Epithelial cell of prostate (primary cell): ENCODE results near the gene OSBPL5.

Experiments
- DNase-seq: peaks from one replicate; pipeline ENCODE4 v3.0.0-alpha.2; 2011; ENCODE audit warnings: low read depth, low spot score
- H3K27ac ChIP-seq: fragments of 450-650 bp; 2 replicates; pipeline ENCODE4 v1.5.1; 2017; ENCODE audit warnings: mild to moderate bottlenecking

OSBPL5 gene

GRCh38 chr11:3197878-3198528 is 32.9 kb upstream of the OSBPL5 start:
- DNase-seq, result no peak
- H3K27ac ChIP-seq, result no peak overlapping the region

DNA sequence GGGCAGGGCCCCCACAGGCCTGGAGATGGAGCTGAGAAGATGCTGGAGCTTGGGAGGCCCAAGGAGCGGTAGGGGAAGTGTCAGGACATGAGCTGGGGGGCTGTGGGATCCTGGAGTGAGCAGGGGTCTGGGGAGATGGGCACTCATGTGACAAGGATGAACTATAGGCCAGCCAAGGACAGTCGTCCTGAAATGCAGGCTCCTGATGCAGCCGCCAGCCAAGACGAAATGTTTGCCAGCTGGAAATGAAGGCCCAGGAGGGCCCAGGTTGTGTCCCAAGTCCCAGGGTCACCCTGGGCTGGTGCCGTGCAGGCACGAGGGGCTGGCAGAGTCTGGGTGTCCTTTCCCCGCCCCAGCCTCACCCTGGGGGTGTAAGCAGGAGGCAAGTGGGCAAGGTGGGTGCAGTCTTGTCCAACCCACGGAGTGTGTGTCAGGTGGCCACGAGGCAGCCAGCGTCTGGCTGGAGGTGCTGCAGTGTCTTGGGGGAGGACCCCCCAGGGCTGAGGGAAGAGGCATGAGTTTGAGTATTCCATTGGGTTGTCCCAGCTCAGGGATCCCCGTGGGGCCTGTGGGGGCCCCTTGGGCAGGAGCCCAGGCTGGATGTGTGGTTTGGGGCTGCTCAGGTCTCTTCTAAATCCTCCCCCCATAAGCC is 32.1 kb upstream of the OSBPL5 start:
- DNase-seq, result no peak
- H3K27ac ChIP-seq, result no peak overlapping the region

GRCh38 chr11:3196161-3197043 is 31.3 kb upstream of the OSBPL5 start:
- H3K27ac ChIP-seq, result no peak overlapping the region
- DNase-seq, result no peak

GRCh38 chr11:3195251-3196160 is 30.4 kb upstream of the OSBPL5 start:
- no peak overlapping the region for H3K27ac ChIP-seq
- DNase-seq, result no peak

DNA sequence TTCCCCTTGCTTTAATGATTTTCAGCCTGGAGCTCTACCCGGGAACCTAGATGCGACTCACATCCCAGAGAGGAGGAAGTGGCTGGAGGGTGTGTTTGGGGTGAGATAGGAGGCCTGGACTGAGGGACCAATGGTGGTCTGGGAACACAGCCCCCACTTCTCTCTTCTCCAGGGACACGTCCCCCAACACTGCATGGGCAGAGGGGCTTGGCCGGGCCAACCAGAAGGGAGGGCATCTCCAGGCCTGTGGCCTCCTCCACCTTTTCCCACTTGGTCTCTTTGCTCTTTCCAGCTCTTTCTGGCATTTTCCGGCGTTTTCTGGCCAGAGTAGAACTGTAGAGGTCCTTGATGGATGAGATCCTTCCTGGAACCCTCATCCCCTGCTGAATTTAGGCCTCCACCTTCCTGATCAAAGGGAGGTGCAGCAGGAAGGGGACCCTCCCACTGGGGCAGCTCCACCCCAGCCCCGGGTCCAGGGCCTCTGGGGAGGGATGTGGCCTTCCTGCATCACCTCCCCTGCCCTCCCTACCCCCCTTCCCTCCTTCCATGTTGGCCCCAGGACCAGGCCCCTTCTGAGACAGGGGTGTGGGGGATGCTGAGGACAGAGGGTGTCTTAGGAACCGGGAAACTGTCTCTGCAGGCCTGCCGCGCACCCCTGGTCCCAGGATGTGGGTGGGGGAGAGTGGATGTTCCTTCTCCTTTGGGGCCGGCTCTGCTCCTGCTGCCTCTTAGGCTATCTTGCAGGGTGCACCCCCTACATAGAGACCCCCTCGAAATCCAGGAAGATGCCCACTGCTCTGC is 29.1 kb upstream of the OSBPL5 start:
- no peak for DNase-seq
- H3K27ac ChIP-seq, result no peak overlapping the region

- no peak for DNase-seq
- no peak overlapping the region for H3K27ac ChIP-seq
These were observed 28.4 kb upstream of the OSBPL5 start for GRCh38 chr11:3193373-3194015.

DNA sequence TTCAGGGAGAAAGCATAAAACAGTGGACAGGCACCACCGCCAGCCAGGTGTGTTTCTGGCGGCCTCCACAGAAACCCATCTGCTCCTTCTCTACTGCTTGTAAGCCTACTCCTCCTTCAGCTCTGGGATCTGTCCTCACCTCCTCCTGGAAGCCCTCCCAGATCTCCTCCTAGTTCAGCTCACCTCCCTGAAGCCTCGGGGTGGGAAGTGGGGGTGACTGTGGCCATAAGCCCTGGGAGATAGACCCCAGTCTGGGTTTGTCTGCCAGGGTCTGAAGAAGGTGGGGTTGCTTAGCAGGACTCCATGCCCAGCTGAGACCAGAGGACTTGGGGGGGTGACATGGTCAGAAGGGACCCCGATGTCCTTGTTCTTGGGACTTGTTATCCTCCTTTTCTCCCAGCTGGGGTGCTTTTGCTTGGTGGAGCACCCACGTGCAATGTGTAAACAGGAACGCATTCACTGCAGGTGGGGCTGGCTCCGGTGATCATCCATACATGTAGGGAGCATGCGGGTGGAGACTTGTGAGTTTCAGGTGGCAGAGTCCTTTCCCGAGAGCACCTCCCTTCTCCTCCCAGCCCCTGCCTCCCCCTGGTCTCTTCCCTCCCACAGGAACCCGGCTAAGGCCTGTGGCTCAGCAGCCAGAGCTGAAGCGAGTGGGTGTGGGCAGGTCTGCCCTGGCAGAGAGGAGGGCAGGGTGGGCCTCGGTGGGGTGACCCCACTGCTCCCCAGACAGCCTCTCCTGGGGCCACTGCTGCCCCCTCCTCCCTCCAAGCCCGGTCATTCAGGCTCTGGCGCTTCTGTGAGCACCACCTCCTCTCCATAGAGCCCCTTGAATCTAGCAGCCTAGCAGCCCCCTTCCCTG is 27.6 kb upstream of the OSBPL5 start:
- no peak for DNase-seq
- H3K27ac ChIP-seq, result no peak overlapping the region

DNA sequence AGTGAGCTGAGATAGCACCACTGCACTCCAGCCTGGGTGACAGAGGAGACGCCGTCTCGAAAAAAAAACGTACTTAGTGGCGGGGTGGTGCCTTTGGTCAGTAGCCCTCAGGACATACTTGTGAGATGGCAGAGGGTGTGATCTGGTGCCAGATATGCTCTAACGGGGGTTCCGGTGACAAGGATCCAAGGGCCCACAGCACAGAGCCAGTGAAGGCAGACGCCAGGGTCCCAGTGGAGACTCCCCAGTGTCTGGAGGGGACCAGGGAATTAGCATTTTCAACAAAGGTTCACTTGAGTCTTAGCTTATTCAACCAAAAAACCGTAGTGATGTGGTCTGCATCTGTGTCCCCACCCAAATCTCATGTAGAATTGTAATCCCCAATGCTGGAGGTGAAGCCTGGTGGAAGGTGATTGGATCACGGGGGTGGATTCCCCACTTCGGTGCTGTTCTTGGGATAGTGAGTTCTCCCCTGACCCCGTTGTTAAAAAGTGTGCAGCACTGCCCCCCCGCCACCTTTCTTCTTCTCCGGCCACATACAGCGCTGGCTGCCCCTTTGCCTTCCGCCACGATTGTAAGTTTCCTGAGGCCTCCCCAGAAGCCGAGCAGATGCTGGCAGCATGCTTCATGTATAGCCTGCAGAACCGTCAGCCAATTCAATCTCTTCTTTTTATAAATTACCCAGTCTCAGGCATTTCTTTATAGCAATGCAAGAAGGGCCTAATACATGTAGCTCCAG is 26.6 kb upstream of the OSBPL5 start:
- no peak overlapping the region for H3K27ac ChIP-seq
- no peak for DNase-seq

- no peak overlapping the region for H3K27ac ChIP-seq
- DNase-seq, result no peak
These were observed 25.5 kb upstream of the OSBPL5 start for GRCh38 chr11:3190600-3190999.

DNA sequence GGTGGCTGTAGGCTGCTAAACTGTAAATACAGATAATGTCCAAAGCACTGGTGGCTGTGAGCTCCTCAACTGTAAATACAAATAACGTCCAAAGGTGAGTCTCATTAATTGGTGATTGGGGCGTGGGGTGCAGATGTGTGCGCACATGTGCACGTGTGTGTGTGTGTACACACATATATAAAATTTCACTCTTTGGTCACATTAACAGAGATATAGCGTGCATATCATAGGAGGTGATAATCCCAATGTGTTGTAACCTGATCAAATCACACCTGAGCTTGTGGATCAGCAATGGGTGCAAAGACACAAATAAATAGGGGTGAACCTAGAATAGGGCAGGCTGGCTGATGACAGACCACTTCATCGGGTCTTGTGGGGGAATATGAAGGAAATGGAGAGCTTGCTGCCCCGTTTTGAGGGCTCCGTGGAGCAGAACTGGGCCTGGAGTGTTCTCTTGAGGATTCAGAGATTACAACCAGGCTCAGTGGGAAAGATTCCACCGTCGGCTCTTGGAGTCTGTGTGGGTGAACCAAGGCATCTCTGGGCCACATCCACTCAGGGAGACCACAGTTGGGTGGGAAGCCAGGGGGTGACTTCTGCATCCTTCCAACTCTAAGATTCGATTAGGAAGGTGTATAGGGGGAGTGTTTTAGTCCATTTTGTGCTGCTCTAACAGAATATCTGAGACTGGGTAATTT is 24.9 kb upstream of the OSBPL5 start:
- DNase-seq, result no peak
- no peak overlapping the region for H3K27ac ChIP-seq

DNA sequence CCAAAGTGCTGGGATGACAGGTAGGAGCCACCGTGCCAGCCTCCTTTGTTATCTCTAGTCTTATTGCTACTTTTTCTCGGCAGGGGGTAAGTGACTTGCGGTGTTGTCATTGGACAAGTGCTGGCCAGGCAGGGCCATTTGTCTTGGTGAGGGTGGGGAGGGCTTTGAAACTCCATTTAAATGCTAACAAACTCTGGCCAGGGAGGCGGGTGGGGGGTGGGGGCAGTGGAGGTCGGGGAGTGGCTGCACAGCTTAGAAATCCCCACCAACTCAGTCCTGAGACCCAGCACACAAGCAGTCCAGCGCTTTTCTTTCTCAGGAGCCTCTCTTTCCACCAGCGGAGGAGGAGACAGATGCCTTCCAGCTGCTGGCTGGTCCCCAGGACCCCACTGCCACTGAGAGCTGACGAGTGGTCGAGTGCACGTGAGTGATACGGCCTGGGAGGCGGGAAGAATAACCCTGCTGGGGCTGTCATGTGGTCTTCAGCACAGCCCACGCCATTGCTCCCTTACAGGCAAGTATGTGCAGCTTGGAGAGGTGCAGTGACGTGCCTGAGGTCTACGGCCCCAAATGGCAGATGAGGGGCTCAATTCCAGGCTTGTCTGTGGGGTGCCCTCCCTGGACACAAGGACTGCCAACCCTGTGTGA is 24.2 kb upstream of the OSBPL5 start:
- no peak overlapping the region for H3K27ac ChIP-seq
- no peak for DNase-seq

GRCh38 chr11:3188496-3189195 is 23.5 kb upstream of the OSBPL5 start:
- DNase-seq, result no peak
- no peak overlapping the region for H3K27ac ChIP-seq

DNA sequence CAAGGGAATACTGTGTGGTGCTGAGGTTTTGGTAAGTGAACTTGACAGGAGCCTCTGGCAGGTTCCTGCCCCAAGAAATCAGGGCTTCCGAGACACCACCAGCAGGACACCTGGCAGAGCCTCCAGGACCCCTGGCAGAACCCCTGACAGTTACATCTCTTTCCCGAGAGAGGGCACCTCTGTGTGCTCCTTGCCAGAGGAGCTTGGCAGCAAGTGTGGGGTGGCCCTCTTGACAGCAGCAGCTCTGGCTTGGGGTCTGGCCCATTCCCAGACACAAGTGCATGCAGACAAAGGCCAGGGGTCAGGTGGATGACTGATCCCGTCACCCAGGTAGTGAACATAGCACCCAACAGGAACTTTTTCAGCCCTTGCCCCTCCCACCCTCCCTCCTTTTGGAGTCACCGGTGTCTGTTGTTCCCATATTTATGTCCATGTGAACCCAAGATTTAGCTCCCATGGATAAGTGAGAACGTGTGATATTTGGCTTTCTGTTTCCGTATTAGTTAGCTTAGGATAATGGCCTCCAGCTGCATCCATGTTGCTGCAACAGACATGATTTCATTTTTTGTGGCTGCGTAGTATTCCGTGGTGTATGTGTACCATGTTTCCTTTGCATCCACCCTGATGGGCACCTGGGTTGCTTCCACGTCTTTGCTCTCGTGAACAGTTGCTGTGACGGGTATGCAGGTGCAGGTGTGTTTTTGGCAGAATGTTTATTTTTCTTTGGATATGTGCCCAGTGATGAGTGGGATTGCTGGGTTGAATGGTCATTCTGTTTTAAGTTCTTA is 21.2 kb upstream of the OSBPL5 start:
- DNase-seq, result no peak
- no peak overlapping the region for H3K27ac ChIP-seq

DNA sequence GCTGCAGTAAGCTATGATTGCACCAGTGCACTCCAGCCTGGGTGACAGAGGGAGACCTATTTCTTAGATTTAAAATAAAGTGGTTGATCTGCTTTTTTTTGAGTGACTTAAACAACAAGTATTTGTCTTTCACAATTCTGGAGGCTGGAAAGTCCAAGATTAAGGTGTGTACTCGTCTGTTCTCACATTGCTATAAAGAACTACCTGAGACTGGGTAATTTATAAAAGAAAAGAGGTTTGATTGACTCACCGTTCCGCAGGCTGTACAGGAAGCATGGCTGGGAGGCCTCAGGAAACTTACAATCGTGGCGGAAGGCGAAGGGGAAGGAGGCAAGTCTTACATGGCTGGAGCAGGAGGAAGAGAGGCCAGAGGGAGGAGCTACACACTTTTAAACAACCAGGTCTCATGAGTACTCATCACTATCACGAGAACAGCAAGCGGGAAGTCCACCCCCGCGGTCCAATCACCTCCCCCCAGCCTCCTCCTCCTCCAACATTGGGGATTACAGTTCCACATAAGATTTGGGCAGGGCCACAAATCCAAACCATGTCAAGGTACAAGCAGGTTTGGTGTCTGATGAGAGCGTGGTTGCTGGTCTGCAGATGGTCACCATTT is 19.7 kb upstream of the OSBPL5 start:
- no peak overlapping the region for H3K27ac ChIP-seq
- peak; percentile 14 for DNase-seq

GRCh38 chr11:3183523-3183922 is 18.4 kb upstream of the OSBPL5 start:
- H3K27ac ChIP-seq, result no peak overlapping the region
- DNase-seq, result no peak
